Thyroid gland (tissue), 4 donors: Measurements from ENCODE around the gene ACTR6. TPM values are rescaled to one million over a fixed set of nuclear protein-coding genes. Genes with fewer than 3 reads are reported as not detected.
A peak's percentile ranks its signal among the peaks of the same experiment; 100 is the strongest.

Source experiments
- DNase-seq, 2 donors: peaks; one replicate each; pipeline ENCODE4 v3.0.0-alpha.2; 2019
- H3K27ac ChIP-seq, 3 donors: fragments of 200-600 bp; sonication (generic); 1 replicate in 2 of 3; 2 replicates in 1 of 3; pipeline ENCODE4 v1.5.1; 2016 to 2019; ENCODE audit warnings: mild to moderate bottlenecking in 1 of 3, moderate library complexity in 1 of 3
- H3K27me3 ChIP-seq: fragments of 200-600 bp; sonication (generic); one replicate; pipeline ENCODE4 v1.5.1; 2019
- H3K36me3 ChIP-seq, 2 donors: fragments of 200-600 bp; sonication (generic); one replicate each; pipeline ENCODE4 v1.5.1; 2016 to 2019
- H3K4me1 ChIP-seq, 2 donors: fragments of 200-600 bp; sonication (generic); one replicate each; pipeline ENCODE4 v1.5.1; 2017 to 2019
- H3K4me3 ChIP-seq, 3 donors: fragments of 200-600 bp; sonication (generic); replicated peaks in 1 of 3; 1 replicate in 2 of 3; 2 replicates in 1 of 3; pipeline ENCODE4 v1.5.1; 2016; ENCODE audit warnings: mild to moderate bottlenecking in 1 of 3
- H3K9me3 ChIP-seq: fragments of 200-600 bp; sonication (generic); one replicate; pipeline ENCODE4 v1.5.1; 2017
- CTCF ChIP-seq, 6 experiments: fragments of 200-600 bp in 3 of 6; fragments of 450-650 bp in 3 of 6; sonication (generic) in 3 of 6; IDR thresholded peaks; one replicate each; pipeline ENCODE4 v1.5.1; 2016 to 2019; ENCODE audit warnings: antibody characterized with exemption in 6 of 6, mild to moderate bottlenecking in 2 of 6, inconsistent platforms in 1 of 6, moderate library complexity in 1 of 6
- POLR2A ChIP-seq, 2 donors: fragments of 450-650 bp; IDR thresholded peaks; one replicate each; pipeline ENCODE4 v1.6.1; 2017; ENCODE audit warnings: antibody characterized with exemption in 2 of 2, mild to moderate bottlenecking in 2 of 2, moderate library complexity in 1 of 2
- WGBS, 2 donors: methylation state at CpG; one replicate each; pipeline ENCODE4 v1.1.5; 2017; 5-methylcytosine and 5-hydroxymethylcytosine counted together
- intact Hi-C: fragments of 100-400 bp; cut with DNase I; formaldehyde crosslinking; loops from one replicate; pipeline ENCODE4 v1.15.1; 2023
- microRNA counts, 2 donors: library from miRNA; unstranded; fragments of <30 nt; microRNA quantifications; one replicate each; lab custom pipeline; 2016 to 2017
- microRNA-seq: library from miRNA; unstranded; fragments of <30 nt; microRNA quantifications from one replicate; pipeline ENCODE4, GENCODE V29; 2016
- small RNA-seq: library from RNA; depleted of rRNA; stranded (forward); fragments of <200 nt; gene quantifications from one replicate; pipeline ENCODE3, GENCODE V24; 2016
- total RNA-seq, 4 donors: library from RNA; depleted of rRNA; stranded (reverse); fragments of >200 nt; gene quantifications; one replicate each; pipeline ENCODE4 v1.2.3, GENCODE V29; 2016

ACTR6 gene
- total RNA-seq, 4 donors from 2014 or later = 14.4 to 18.8 (median 16.7) TPM

GRCh38 chr12:100268835-100269564 is 68.4 kb downstream of the ACTR6 start:
- 54 to 58% methylated on average over 5 of the region's 5 CpGs for WGBS, 2 donors
- DNase-seq = no peak
- intact Hi-C loops = no loop called here
- peaks cover 13 to 15% of the 10 kb centered on the region in 2 donors for H3K4me1 ChIP-seq
- H3K27ac ChIP-seq = no peak overlapping the region
- no peaks in the 10 kb centered on the region for H3K27me3 ChIP-seq
- H3K36me3 ChIP-seq = no peaks in the 10 kb centered on the region
- TF ChIP-seq POLR2A (IDR thresholded peaks at IDR 0.05) (no peak), CTCF (IDR thresholded peaks at IDR 0.05) (no peak)
- peak overlapping the region in 1 of 3 donors; percentile 74 for H3K4me3 ChIP-seq
- H3K9me3 ChIP-seq = no peaks in the 10 kb centered on the region

GRCh38 chr12:100273782-100274181 is 73.2 kb downstream of the ACTR6 start:
- TF ChIP-seq CTCF (IDR thresholded peaks at IDR 0.05) = no peak
- no peak for TF ChIP-seq POLR2A (IDR thresholded peaks at IDR 0.05)
- Histone ChIP-seq H3K9me3 (no peaks in the 10 kb centered on the region), H3K27me3 (no peaks in the 10 kb centered on the region), H3K4me1 (peaks cover 9% of the 10 kb centered on the region in 2 donors), H3K4me3 (no peak overlapping the region), H3K27ac (no peak overlapping the region), H3K36me3 (no peaks in the 10 kb centered on the region)
- DNase-seq = no peak
- 90 to 92% methylated on average over 4 of the region's 4 CpGs for WGBS, 2 donors
- intact Hi-C loops = no loop called here

MicroRNA genes within 50 kb of the gene (microRNA counts, 767-probe panel; counts per million panel counts)
- microRNA hsa-miR-1827 (lab: Ali Mortazavi, UCI) = 0 to 1,431 counts per million in 2 donors

Small RNA genes within 50 kb of the gene (microRNA-seq; reads per million reads assigned to microRNA genes)
- gene MIR1827 = not detected

Small RNA genes within 50 kb of the gene (small RNA-seq; reads per million reads assigned to genes)
- gene MIR1827 (not detected), gene RF00019 (not detected), gene RN7SL176P (not detected)

Other genes starting within 250 kb of the ACTR6 start
- 10 to 100 TPM; 34.5 to 81.9 (median 71.1) TPM for gene ANKS1B, start 215.9 kb upstream of the ACTR6 start, total RNA-seq
- gene BLTP3B, start 57.9 kb upstream of the ACTR6 start, total RNA-seq = 10 to 100 TPM; 27.5 to 41.0 (median 38.9) TPM
- gene DEPDC4, start 66.3 kb downstream of the ACTR6 start, total RNA-seq = 10 to 100 TPM in 1 of 4 donors, 1 to 10 TPM in 1, under 1 TPM in 2; 0.79 to 16.3 (median 1.7) TPM
- 10 to 100 TPM; 47.8 to 68.8 (median 54.9) TPM for gene SCYL2, start 66.4 kb downstream of the ACTR6 start, total RNA-seq
- not detected for gene SLC17A8, start 156.3 kb downstream of the ACTR6 start, total RNA-seq